Mucosa of gallbladder (tissue), 1 donor: ENCODE results near the gene TMEM50B. TPM values are rescaled to one million over a fixed set of nuclear protein-coding genes. Genes with fewer than 3 reads are reported as not detected.

Experiments
- total RNA-seq: library from RNA; stranded (reverse); gene quantifications from one replicate; pipeline ENCODE4 v1.2.1, GENCODE V29; 2021
- donor health status: DM: no; HTN: no; CAD: no.

Gene TMEM50B
- total RNA-seq, 1 donor from 2014 or later = 95.0 TPM

Other genes with a start within 250 kb of the TMEM50B start
- gene IL10RB, start 213.6 kb downstream of the TMEM50B start, total RNA-seq = 31.2 TPM
- gene IFNAR1, start 155.0 kb downstream of the TMEM50B start, total RNA-seq = 59.0 TPM
- gene IFNGR2, start 76.6 kb downstream of the TMEM50B start, total RNA-seq = 61.3 TPM
- gene DNAJC28, start 11.7 kb upstream of the TMEM50B start, total RNA-seq = 2.8 TPM
- gene GART, start 62.1 kb upstream of the TMEM50B start, total RNA-seq = 51.9 TPM
- gene SON, start 63.1 kb upstream of the TMEM50B start, total RNA-seq = 257 TPM
- 10.1 TPM for gene DONSON, start 108.7 kb upstream of the TMEM50B start, total RNA-seq
- 29.1 TPM for gene CRYZL1, start 161.8 kb upstream of the TMEM50B start, total RNA-seq
- gene ITSN1, start 162.5 kb upstream of the TMEM50B start, total RNA-seq = 48.0 TPM